AG09319 (cell line): ENCODE results near the gene ERC2.

Experiments used
- DNase-seq: peaks from one replicate; pipeline ENCODE4 v3.0.0-alpha.2; 2010; ENCODE audit warnings: low read depth; ENCODE audit errors: extremely low read depth
- CTCF ChIP-seq: IDR thresholded peaks from 2 replicates; pipeline ENCODE4 v1.5.1; 2011; ENCODE audit warnings: low read depth, mild to moderate bottlenecking, inconsistent platforms, low read length, moderate library complexity

ERC2 gene

GRCh38 chr3:55963601-55964000 lies 504.7 kb downstream of the ERC2 start:
- no peak for TF ChIP-seq CTCF

DNA sequence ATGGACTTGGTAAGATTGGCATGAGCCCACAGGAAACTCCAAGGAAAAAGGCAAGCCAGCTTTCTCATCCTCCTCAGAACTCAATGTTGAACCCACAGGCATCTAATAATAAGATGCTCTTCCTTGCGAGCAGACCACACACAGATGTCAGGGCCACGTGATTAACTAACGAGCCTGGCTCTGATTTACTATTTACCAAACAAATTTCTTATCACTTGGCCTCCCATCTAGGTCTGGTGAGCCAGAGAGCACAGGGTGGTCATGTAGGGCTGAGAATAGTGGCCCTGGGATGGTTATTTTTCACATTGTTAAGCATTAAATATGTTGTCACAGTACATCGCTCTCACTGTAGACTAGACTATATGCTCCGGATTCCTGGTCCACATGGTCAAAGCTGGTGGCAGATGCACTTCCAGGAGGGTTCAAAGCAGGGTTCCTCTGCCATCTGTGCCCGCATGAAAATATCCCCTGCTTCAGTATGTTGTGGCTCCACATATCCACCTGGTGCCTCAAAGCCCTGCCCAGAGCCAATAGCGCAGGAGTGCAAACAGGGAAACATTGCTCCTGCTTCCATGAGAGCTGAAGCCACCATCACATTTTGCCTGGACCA lies 508.7 kb downstream of the ERC2 start:
- no peak for DNase-seq

More at GRCh38 chr3:55963601-55964000, 504.7 kb downstream of the ERC2 start:
- no peak for DNase-seq

DNA sequence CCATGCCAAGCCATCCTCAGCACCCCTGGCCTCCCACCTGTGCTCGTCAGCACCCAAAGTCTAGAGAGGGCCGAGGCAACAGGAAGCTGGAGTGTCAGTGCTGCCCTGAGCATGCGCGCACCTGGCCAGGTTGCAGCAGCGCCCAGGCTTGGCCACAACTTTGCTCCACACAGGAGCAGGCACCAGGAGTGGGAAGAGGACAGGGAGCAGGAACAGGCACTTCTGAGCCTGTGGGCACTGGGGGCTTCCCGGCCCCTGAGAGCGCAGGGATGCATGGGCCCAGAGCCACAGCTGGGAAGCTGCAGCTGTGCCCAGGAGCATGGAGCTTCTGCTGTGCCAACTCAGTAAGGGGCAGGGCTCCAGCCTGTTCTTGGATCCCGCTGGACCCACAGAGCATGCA lies 509.7 kb downstream of the ERC2 start:
- TF ChIP-seq CTCF: no peak

More for the DNA sequence above, 508.7 kb downstream of the ERC2 start:
- no peak for TF ChIP-seq CTCF

GRCh38 chr3:55955891-55956477 lies 512.3 kb downstream of the ERC2 start:
- no peak for DNase-seq
- no peak for TF ChIP-seq CTCF

More for the DNA sequence above, 509.7 kb downstream of the ERC2 start:
- DNase-seq: no peak

DNA sequence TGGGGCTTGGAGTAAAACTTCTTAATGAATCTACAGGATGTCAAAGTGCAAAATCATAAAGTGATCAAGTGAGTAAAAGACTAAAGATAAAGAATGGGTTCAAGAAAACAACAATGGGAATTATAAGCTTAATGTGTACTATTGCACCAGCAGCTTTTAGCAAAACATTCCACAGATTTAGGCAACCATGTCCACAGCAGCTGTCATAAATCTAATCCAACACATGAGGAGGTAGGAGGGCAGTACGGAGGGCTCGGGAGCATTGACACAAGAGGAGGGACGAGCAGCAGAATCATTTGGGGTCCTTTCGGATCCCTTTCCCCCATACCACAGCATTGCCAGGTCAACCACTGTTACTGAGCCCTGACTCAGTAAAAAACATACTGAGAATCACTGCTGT lies 516.9 kb downstream of the ERC2 start:
- no peak for TF ChIP-seq CTCF
- no peak for DNase-seq

DNA sequence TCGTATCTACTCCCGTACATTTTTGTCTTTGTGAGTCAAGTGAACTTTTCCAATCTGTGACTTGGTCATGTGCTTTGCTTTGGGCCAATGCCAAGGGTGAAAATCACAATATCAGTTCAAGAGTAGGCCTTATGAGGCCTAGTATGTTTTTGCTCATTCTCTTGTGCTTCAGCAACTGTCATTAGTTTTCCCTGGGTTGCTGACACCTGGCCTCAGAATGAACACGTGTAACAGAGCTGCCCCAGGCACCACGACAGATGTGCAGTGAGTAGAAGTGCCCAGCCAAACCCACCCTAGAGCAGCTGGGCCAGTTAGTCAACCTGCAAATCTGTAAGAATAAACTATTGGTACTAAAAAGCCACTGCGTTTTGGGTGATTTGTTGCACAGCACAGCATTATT lies 520.9 kb downstream of the ERC2 start:
- TF ChIP-seq CTCF: no peak
- no peak for DNase-seq

GRCh38 chr3:55946574-55947160 lies 521.6 kb downstream of the ERC2 start:
- no peak for TF ChIP-seq CTCF
- no peak for DNase-seq
